Upper lobe of left lung (tissue), 4 donors: Measurements from ENCODE around the gene NAMPT.

Experiments
- CTCF ChIP-seq, 6 experiments: fragments of 450-650 bp in 4 of 6; fragments of 200-600 bp in 2 of 6; sonication (generic) in 2 of 6; IDR thresholded peaks; one replicate each; pipeline ENCODE4 v1.5.1; 2016 to 2019; ENCODE audit warnings: antibody characterized with exemption in 6 of 6
- EP300 ChIP-seq, 4 donors: sonication (generic); formaldehyde crosslinking; IDR thresholded peaks; one replicate each; pipeline ENCODE4 v1.5.1; 2017; ENCODE audit warnings: antibody characterized with exemption in 4 of 4, control low read depth in 2 of 4
- POLR2A ChIP-seq, 4 donors: fragments of 450-650 bp; IDR thresholded peaks; one replicate each; pipeline ENCODE4 v1.5.1; 2016 to 2017; ENCODE audit warnings: antibody characterized with exemption in 4 of 4, mild to moderate bottlenecking in 2 of 4
- POLR2AphosphoS5 ChIP-seq, 2 donors: sonication (generic); formaldehyde crosslinking; IDR thresholded peaks; one replicate each; pipeline ENCODE4 v1.5.1; 2017; ENCODE audit warnings: antibody characterized with exemption in 2 of 2

- TF ChIP-seq CTCF (IDR thresholded peaks at IDR 0.05) (no peak), POLR2A (IDR thresholded peaks at IDR 0.05) (no peak), EP300 (IDR thresholded peaks at IDR 0.05) (no peak), POLR2AphosphoS5 (IDR thresholded peaks at IDR 0.05) (no peak)
Observed at GRCh38 chr7:106313456-106313901, 28.7 kb upstream of the NAMPT start.
